Neuronal stem cell (in vitro differentiated cells): Measurements from ENCODE around the gene FAM120AOS.

Experiments
- DNase-seq: peaks from one replicate; pipeline ENCODE4 v3.0.0-alpha.2; 2013; ENCODE audit warnings: low spot score
- H2AFZ ChIP-seq: one replicate; pipeline ENCODE4 v1.6.1; 2013; ENCODE audit warnings: mild to moderate bottlenecking, low read length, inconsistent platforms
- H2AK5ac ChIP-seq: 2 replicates; pipeline ENCODE4 v1.6.1; 2013; ENCODE audit warnings: low read depth, mild to moderate bottlenecking, inconsistent platforms, low read length, moderate library complexity, mixed read lengths
- H2BK120ac ChIP-seq: 2 replicates; pipeline ENCODE4 v1.6.1; 2013; ENCODE audit warnings: low read depth, mild to moderate bottlenecking, inconsistent platforms, low read length, moderate library complexity, mixed read lengths
- H2BK12ac ChIP-seq: one replicate; pipeline ENCODE4 v1.6.1; 2013; ENCODE audit warnings: low read length, inconsistent platforms
- H2BK15ac ChIP-seq: 2 replicates; pipeline ENCODE4 v1.6.1; 2013; ENCODE audit warnings: mild to moderate bottlenecking, low read length, inconsistent platforms, mixed read lengths
- H2BK5ac ChIP-seq: one replicate; pipeline ENCODE4 v1.6.1; 2013; ENCODE audit warnings: inconsistent platforms, mild to moderate bottlenecking, low read length, moderate library complexity
- H3K14ac ChIP-seq: one replicate; pipeline ENCODE4 v1.6.1; 2013; ENCODE audit warnings: low read length, inconsistent platforms
- H3K18ac ChIP-seq: 2 replicates; pipeline ENCODE4 v1.6.1; 2013; ENCODE audit warnings: low read length, inconsistent platforms
- H3K23ac ChIP-seq: 2 replicates; pipeline ENCODE4 v1.6.1; 2013; ENCODE audit warnings: low read depth, mild to moderate bottlenecking, mixed read lengths, low read length, inconsistent platforms; ENCODE audit not compliant: poor library complexity
- H3K27ac ChIP-seq: replicated peaks from 3 replicates; pipeline ENCODE4 v1.5.1; 2013; ENCODE audit warnings: low read length, inconsistent platforms
- H3K27me3 ChIP-seq, 3 experiments: 2 replicates each; pipeline ENCODE4 v1.6.1; 2013; ENCODE audit warnings: low read length in 3 of 3, mild to moderate bottlenecking in 2 of 3, inconsistent platforms in 1 of 3, low read depth in 1 of 3, mixed read lengths in 1 of 3, moderate library complexity in 1 of 3; ENCODE audit not compliant: control insufficient read depth in 3 of 3, insufficient read depth in 3 of 3
- H3K36me3 ChIP-seq, 2 donors: replicated peaks in 1 of 2; 2 replicates each; pipeline ENCODE4 v1.6.1; 2013; ENCODE audit warnings: low read length in 2 of 2; ENCODE audit not compliant: control insufficient read depth in 2 of 2, insufficient read depth in 2 of 2
- H3K4ac ChIP-seq: 2 replicates; pipeline ENCODE4 v1.6.1; 2013; ENCODE audit warnings: inconsistent platforms, mild to moderate bottlenecking, low read length, moderate library complexity
- H3K4me1 ChIP-seq, 2 donors: 1 replicate in 1 of 2; 2 replicates in 1 of 2; pipeline ENCODE4 v1.6.1; 2013; ENCODE audit warnings: low read length in 2 of 2, low read depth in 1 of 2; ENCODE audit not compliant: control insufficient read depth in 2 of 2, insufficient read depth in 1 of 2
- H3K4me2 ChIP-seq: one replicate; pipeline ENCODE4 v1.6.1; 2013; ENCODE audit warnings: mild to moderate bottlenecking, low read length, inconsistent platforms; ENCODE audit not compliant: insufficient read depth, poor library complexity, severe bottlenecking
- H3K4me3 ChIP-seq, 2 donors: 2 replicates each; pipeline ENCODE4 v1.5.1; 2013; ENCODE audit warnings: low read length in 2 of 2, mild to moderate bottlenecking in 2 of 2, inconsistent platforms in 1 of 2, moderate library complexity in 1 of 2
- H3K79me1 ChIP-seq: one replicate; pipeline ENCODE4 v1.6.1; 2013; ENCODE audit warnings: low read depth, mild to moderate bottlenecking, inconsistent platforms, low read length, moderate library complexity
- H3K9ac ChIP-seq: one replicate; pipeline ENCODE4 v1.6.1; 2013; ENCODE audit warnings: mild to moderate bottlenecking, low read depth, low read length, inconsistent platforms; ENCODE audit not compliant: poor library complexity
- H3K9me3 ChIP-seq, 2 donors: replicated peaks in 1 of 2; 2 replicates each; pipeline versions ENCODE3 to v1.6.1; 2013; ENCODE audit warnings: low read length in 2 of 2, mild to moderate bottlenecking in 2 of 2, inconsistent platforms in 1 of 2, low read depth in 1 of 2, mixed read lengths in 1 of 2, moderate library complexity in 1 of 2; ENCODE audit not compliant: control insufficient read depth in 2 of 2, insufficient read depth in 1 of 2
- H4K8ac ChIP-seq: one replicate; pipeline ENCODE4 v1.6.1; 2013; ENCODE audit warnings: low read depth, mild to moderate bottlenecking, inconsistent platforms, low read length, moderate library complexity
- H4K91ac ChIP-seq: one replicate; pipeline ENCODE4 v1.6.1; 2013; ENCODE audit warnings: low read length, low read depth, mild to moderate bottlenecking, inconsistent platforms; ENCODE audit not compliant: poor library complexity
- WGBS, 2 donors: extraction: QIAGEN DNeasy Blood & Tissue Kit; methylation state at CpG; one replicate each; pipeline ENCODE4 v1.1.7; 2013; ENCODE audit warnings: missing lambda C conversion rate in 2 of 2, mixed read lengths in 1 of 2; ENCODE audit not compliant: insufficient read length in 2 of 2, insufficient replicate concordance in 1 of 2; ENCODE audit errors: extremely low coverage in 2 of 2; 5-methylcytosine and 5-hydroxymethylcytosine counted together

FAM120AOS gene

GRCh38 chr9:93415176-93415690 lies 38.1 kb downstream of the FAM120AOS start:
- H3K27ac ChIP-seq, result no peak overlapping the region
- H2BK12ac ChIP-seq, result no peak overlapping the region
- no peak overlapping the region for H2AK5ac ChIP-seq
- H3K14ac ChIP-seq, result no peak overlapping the region
- no peak overlapping the region for H3K23ac ChIP-seq
- H3K4me2 ChIP-seq, result no peak overlapping the region
- no peak overlapping the region for H3K18ac ChIP-seq
- DNase-seq, result no peak
- H2BK120ac ChIP-seq, result no peak overlapping the region
- H3K27me3 ChIP-seq, result peaks cover 0 to 4% (median 0%) of the 10 kb centered on the region in 3 experiments
- no peaks in the 10 kb centered on the region for H3K36me3 ChIP-seq
- H4K91ac ChIP-seq, result no peak overlapping the region
- H2BK15ac ChIP-seq, result no peak overlapping the region
- no peak overlapping the region for H3K9ac ChIP-seq
- no peak overlapping the region for H3K4me3 ChIP-seq
- H2AFZ ChIP-seq, result no peak overlapping the region
- no peaks in the 10 kb centered on the region for H3K4me1 ChIP-seq
- WGBS, 2 donors, result no CpG with 5 or more reads among the region's 2 CpGs
- H3K4ac ChIP-seq, result no peak overlapping the region
- no peak overlapping the region for H4K8ac ChIP-seq
- no peaks in the 10 kb centered on the region for H3K79me1 ChIP-seq
- H2BK5ac ChIP-seq, result no peak overlapping the region
- peaks cover 4 to 10% of the 10 kb centered on the region in 2 donors for H3K9me3 ChIP-seq

- DNase-seq, result no peak
- Histone ChIP-seq H3K79me1 (no peaks in the 10 kb centered on the region), H3K4me2 (no peak overlapping the region), H3K27ac (no peak overlapping the region), H3K14ac (no peak overlapping the region), H4K8ac (no peak overlapping the region), H3K4me1 (no peaks in the 10 kb centered on the region), H3K9me3 (peaks cover 0 to 5% of the 10 kb centered on the region in 2 donors), H2AK5ac (no peak overlapping the region), H2BK15ac (no peak overlapping the region), H3K23ac (no peak overlapping the region), H2BK120ac (no peak overlapping the region), H3K4me3 (no peak overlapping the region), H3K27me3 (peaks cover 0 to 4% (median 0%) of the 10 kb centered on the region in 3 experiments), H3K18ac (no peak overlapping the region), H2AFZ (no peak overlapping the region), H3K4ac (no peak overlapping the region), H3K36me3 (no peaks in the 10 kb centered on the region), H2BK12ac (no peak overlapping the region), H3K9ac (no peak overlapping the region), H4K91ac (no peak overlapping the region), H2BK5ac (no peak overlapping the region)
Measured at GRCh38 chr9:93413530-93413929, 39.9 kb downstream of the FAM120AOS start.

- H3K14ac ChIP-seq, result no peak overlapping the region
- no peaks in the 10 kb centered on the region for H3K79me1 ChIP-seq
- H3K4me2 ChIP-seq, result no peak overlapping the region
- H2AK5ac ChIP-seq, result no peak overlapping the region
- H3K36me3 ChIP-seq, result no peaks in the 10 kb centered on the region
- H2BK12ac ChIP-seq, result no peak overlapping the region
- no peak overlapping the region for H3K4me3 ChIP-seq
- no peak overlapping the region for H4K8ac ChIP-seq
- H3K4ac ChIP-seq, result no peak overlapping the region
- no CpG with 5 or more reads among the region's 5 CpGs for WGBS, 2 donors
- H3K18ac ChIP-seq, result no peak overlapping the region
- no peak overlapping the region for H4K91ac ChIP-seq
- H2AFZ ChIP-seq, result no peak overlapping the region
- peaks cover 0 to 4% (median 2%) of the 10 kb centered on the region in 3 experiments for H3K27me3 ChIP-seq
- no peaks in the 10 kb centered on the region for H3K4me1 ChIP-seq
- H3K23ac ChIP-seq, result no peak overlapping the region
- H3K9ac ChIP-seq, result no peak overlapping the region
- no peak for DNase-seq
- no peaks in the 10 kb centered on the region for H3K9me3 ChIP-seq
- H2BK120ac ChIP-seq, result no peak overlapping the region
- no peak overlapping the region for H2BK5ac ChIP-seq
- no peak overlapping the region for H3K27ac ChIP-seq
- no peak overlapping the region for H2BK15ac ChIP-seq
Measured at GRCh38 chr9:93406371-93406770, 47.0 kb downstream of the FAM120AOS start.

- Histone ChIP-seq H2AFZ (no peak overlapping the region), H2BK15ac (no peak overlapping the region), H3K4me3 (no peak overlapping the region), H3K4ac (no peak overlapping the region), H2BK120ac (no peak overlapping the region), H4K91ac (no peak overlapping the region), H2BK5ac (no peak overlapping the region), H3K18ac (no peak overlapping the region), H3K4me2 (no peak overlapping the region), H2BK12ac (no peak overlapping the region), H2AK5ac (no peak overlapping the region), H3K4me1 (no peaks in the 10 kb centered on the region), H3K23ac (no peak overlapping the region), H3K27ac (no peak overlapping the region), H3K9me3 (no peaks in the 10 kb centered on the region), H4K8ac (peak overlapping the region; percentile 4), H3K9ac (no peak overlapping the region), H3K36me3 (no peaks in the 10 kb centered on the region), H3K27me3 (peaks cover 0 to 15% (median 0%) of the 10 kb centered on the region in 3 experiments), H3K79me1 (no peaks in the 10 kb centered on the region), H3K14ac (no peak overlapping the region)
- no CpG with 5 or more reads among the region's 9 CpGs for WGBS, 2 donors
- no peak for DNase-seq
Measured at GRCh38 chr9:93398471-93398870, 54.9 kb downstream of the FAM120AOS start.
